ENCODE data around the gene TAT. TPM values are rescaled to one million over a fixed set of nuclear protein-coding genes. Genes with fewer than 3 reads are reported as not detected.
A peak's percentile ranks its signal among the peaks of the same experiment; 100 is the strongest.

Gene TAT
- total RNA-seq, 2 donors from 2014 or later = not detected

DNA sequence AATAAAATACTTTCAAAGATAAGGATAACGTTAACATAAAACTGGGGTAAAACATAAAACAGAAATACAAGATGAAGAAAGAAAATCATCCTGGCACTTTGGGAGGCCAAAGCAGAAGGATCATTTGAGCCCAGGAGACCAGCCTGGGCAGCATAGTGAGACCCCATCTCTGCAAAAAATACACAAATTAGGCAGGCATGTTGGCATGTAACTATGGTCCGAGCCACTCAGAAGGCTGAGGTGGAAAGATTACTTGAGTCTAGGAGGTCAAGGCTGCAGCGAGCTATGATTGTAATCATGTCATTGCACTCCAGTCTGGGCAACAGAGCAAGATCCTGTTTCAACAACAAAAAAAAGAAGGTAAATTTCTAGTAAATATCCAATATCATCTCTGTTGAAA is 19.6 kb downstream of the TAT start:
- intact Hi-C loops (cut with DNase I) = no loop called here
- ATAC-seq = no peak
- DNase-seq = no peak

- DNase-seq (no peak), ATAC-seq (peak in 1 of 2 donors; percentile 63)
- intact Hi-C loops (cut with DNase I) = no loop called here
Measured at GRCh38 chr16:71555230-71555891, 21.5 kb downstream of the TAT start.

DNA sequence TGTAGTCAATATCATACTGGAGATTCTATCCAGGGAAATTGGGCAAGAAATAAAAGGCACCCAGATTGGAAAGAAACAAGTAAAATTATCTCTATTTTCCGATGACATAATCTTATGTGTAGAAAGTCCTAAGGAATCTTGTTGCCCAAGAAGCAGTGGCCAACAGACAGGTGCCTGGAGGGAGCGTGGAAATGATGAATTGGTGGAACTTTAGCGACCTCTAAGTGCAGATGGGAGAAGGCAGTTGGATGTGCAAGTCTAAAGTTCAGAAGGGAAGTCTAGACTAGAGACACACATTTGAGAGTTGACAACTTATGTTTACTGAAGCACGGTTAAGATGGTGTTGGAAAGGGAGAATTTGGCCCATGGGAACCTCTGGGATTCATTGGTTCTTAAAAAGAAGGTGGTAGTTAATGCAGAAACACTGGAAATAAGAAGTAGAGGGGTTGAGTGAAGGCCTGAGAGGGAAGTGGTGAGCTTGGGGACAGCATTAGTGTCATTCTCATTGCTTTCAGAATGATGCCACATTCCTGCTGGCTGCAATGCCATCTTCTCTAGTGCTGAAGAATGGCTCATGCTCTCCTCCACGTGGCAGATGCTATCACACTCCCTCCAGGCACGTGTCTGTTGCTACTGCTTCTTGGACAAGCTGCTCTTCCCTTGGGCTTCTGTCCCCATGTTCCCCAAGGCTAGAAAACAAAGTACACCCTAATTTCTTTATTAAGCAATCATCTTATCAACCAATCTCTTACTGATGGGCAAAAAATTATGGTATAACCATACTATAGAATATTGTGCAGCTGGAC is 24.0 kb downstream of the TAT start:
- intact Hi-C loops (cut with DNase I) = no loop called here
- no peak for DNase-seq
- no peak for ATAC-seq

DNA sequence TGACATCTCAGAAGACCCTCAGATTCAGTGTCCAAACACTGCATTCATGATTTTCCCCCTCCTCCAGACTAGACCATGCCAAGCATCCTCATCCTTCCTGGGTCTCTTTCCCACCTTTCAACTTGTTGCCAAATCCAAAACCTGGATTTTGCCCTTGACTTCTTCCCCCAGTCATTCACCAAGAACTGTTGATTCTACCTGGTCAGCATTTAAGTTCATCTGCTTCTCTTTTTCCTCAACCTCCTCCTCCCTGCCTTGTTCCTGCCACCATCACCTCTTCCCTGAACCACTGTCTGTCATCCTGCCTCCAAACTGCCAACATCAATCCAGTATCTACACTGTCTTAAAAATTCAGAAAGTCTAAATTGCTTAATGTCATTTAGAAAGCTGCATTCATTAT is 29.7 kb downstream of the TAT start:
- DNase-seq (no peak), ATAC-seq (no peak)
- intact Hi-C loops (cut with DNase I) = no loop called here

DNA sequence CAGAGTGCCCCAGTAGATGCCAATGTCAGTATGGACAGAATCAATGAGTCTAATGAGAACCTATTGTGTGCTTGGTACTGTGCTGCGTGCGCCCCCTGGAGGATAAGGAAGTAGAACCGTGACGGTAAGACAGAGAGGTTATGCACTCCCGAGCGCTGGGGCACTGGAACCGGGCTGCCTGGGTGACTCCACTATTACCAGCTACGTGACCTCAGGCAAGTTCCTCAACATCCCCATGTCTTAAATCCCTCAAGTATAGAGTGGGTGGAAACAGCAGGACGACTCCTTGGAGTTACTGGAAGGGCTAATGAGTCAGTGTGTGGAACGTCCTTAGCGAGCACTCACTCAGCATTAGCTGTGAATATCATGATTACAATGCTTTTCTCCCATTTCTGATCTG is 34.5 kb downstream of the TAT start:
- ATAC-seq (peak in 1 of 2 donors; percentile 41), DNase-seq (peak; percentile 45)
- intact Hi-C loops (cut with DNase I) = no loop called here

DNA sequence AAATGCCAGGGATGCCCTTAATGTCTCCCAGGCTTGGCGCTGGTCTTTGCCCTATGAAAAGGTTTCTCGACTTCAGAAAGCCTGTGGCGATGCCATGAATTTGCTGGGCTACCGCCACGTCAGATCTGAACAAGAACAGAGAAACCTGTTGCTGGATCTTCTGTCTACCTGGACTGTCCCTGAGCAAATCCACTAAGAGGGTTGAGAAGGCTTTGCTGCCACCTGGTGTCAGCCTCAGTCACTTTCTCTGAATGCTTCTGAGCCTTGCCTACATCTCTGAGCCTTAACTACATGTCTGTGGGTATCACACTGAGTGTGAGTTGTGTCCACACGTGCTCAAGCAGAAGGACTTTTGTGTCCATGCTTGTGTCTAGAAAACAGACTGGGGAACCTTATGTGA is 39.2 kb downstream of the TAT start:
- intact Hi-C loops (cut with DNase I) = no loop called here
- peak; percentile 34 for DNase-seq
- ATAC-seq = peak in 1 of 2 donors; percentile 61

GRCh38 chr16:71536752-71537499 is 40.0 kb downstream of the TAT start:
- no peak for DNase-seq
- ATAC-seq = no peak
- intact Hi-C loops (cut with DNase I) = no loop called here

GRCh38 chr16:71532366-71532765 is 44.5 kb downstream of the TAT start:
- DNase-seq (no peak), ATAC-seq (no peak)
- intact Hi-C loops (cut with DNase I) = no loop called here

- no peak for DNase-seq
- ATAC-seq = no peak
- intact Hi-C loops (cut with DNase I) = no loop called here
Measured at GRCh38 chr16:71528863-71529262, 48.0 kb downstream of the TAT start.

GRCh38 chr16:71528257-71528656 is 48.6 kb downstream of the TAT start:
- intact Hi-C loops (cut with DNase I) = no loop called here
- no peak for DNase-seq
- ATAC-seq = no peak

DNA sequence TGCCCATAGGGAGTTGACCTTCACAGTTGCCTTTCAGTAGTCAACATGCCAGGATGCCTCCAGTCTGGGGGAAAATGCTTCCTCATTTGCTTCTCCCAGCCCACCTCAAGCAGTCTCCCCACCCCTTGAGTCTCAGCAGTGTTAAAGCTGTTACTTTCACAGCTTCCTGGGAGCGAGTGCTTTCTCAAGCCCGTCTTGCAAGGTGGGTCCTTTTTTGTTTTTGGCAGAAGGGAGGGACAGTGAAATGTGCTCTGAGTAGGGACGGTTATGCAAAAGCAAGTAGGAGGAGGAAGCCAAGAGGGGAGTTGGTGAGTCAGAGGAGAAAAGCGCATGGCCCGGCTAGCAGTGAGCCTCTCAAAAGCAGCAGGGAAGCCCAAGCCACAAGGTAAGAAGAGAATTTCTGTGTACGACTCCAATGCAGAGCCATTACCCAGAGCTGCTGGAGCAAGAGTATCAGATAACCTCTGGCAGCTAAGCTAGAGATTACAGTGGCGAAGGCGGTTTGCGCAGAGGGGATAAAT is 50.7 kb downstream of the TAT start, which contains the start of gene CHST4:
TSS of gene CHST4 (plus strand) at position 316 of the 521 bp plus-strand sequence. CDS start 10,252 bp downstream, outside the sequence.
- ATAC-seq (peak; percentile 57 to 97), DNase-seq (no peak)
- intact Hi-C loops (cut with DNase I) = no loop called here

- intact Hi-C loops (cut with DNase I) = no loop called here
- ATAC-seq = no peak
- no peak for DNase-seq
Measured at GRCh38 chr16:71524566-71525553, 52.0 kb downstream of the TAT start.

- ATAC-seq (no peak), DNase-seq (no peak)
- intact Hi-C loops (cut with DNase I) = no loop called here
Measured at GRCh38 chr16:71520550-71520949, 56.3 kb downstream of the TAT start.

Other genes with a start within 250 kb of the TAT start
- gene CALB2, start 218.4 kb downstream of the TAT start, total RNA-seq = 10 to 100 TPM; 25.9 to 30.8 TPM
- not detected for gene TLE7, start 135.0 kb downstream of the TAT start, total RNA-seq
- gene ZNF23, start 114.8 kb downstream of the TAT start, total RNA-seq = 1 to 10 TPM; 5.8 to 6.5 TPM
- gene ZNF19, start 87.8 kb downstream of the TAT start, total RNA-seq = 1 to 10 TPM; 3.5 to 3.7 TPM
- under 1 TPM in 1 of 2 donors, not detected in 1; 0.16 TPM for gene CHST4, start 50.7 kb downstream of the TAT start, total RNA-seq
- not detected for gene MARVELD3, start 49.1 kb upstream of the TAT start, total RNA-seq
- gene PHLPP2, start 147.6 kb upstream of the TAT start, total RNA-seq = 1 to 10 TPM; 4.6 to 6.9 TPM
- gene AP1G1, start 231.7 kb upstream of the TAT start, total RNA-seq = 10 to 100 TPM; 40.1 to 49.3 TPM

Data from left cardiac atrium (tissue), 4 donors.